GM23338 (cell line): ENCODE measurements around the gene FAM229B. TPM values are rescaled to one million over a fixed set of nuclear protein-coding genes. Genes with fewer than 3 reads are reported as not detected.

Source experiments
- ATAC-seq: fragments of 200-7000 bp; cut with Tn5 transposase; 3 replicates; pipeline ENCODE4 v1.9.1; 2020
- DNase-seq: peaks from one replicate; pipeline ENCODE4 v3.0.0-alpha.2; 2015; ENCODE audit warnings: low spot score
- H2AFZ ChIP-seq: fragments of 200-600 bp; sonication (generic); 2 replicates; pipeline ENCODE4 v1.8.0; 2016; ENCODE audit warnings: antibody characterized with exemption, mild to moderate bottlenecking, moderate library complexity
- H3F3A ChIP-seq: fragments of 200-600 bp; sonication (generic); replicated peaks from 2 replicates; pipeline ENCODE4 v1.8.0; 2017; ENCODE audit warnings: antibody characterized with exemption, mixed run types, low read depth
- H3K27ac ChIP-seq: fragments of 200-600 bp; sonication (generic); 2 replicates; pipeline ENCODE4 v1.6.1; 2016; ENCODE audit warnings: low read depth
- H3K27me3 ChIP-seq: fragments of 200-600 bp; sonication (generic); 2 replicates; pipeline ENCODE4 v1.8.0; 2016; ENCODE audit warnings: mild to moderate bottlenecking, mixed run types, moderate library complexity; ENCODE audit not compliant: insufficient read depth
- H3K36me3 ChIP-seq: fragments of 200-600 bp; sonication (generic); 2 replicates; pipeline ENCODE4 v1.8.0; 2016; ENCODE audit warnings: mild to moderate bottlenecking; ENCODE audit not compliant: insufficient read depth
- H3K4me1 ChIP-seq: fragments of 200-600 bp; sonication (generic); 2 replicates; pipeline ENCODE4 v1.8.0; 2016; ENCODE audit warnings: mild to moderate bottlenecking, moderate library complexity; ENCODE audit not compliant: insufficient read depth
- H3K4me2 ChIP-seq: fragments of 200-600 bp; sonication (generic); 2 replicates; pipeline ENCODE4 v1.7.1; 2017; ENCODE audit warnings: mixed run types
- H3K4me3 ChIP-seq: fragments of 200-600 bp; sonication (generic); 2 replicates; pipeline ENCODE4 v1.6.1; 2016; ENCODE audit warnings: mixed run types
- H3K79me2 ChIP-seq: fragments of 200-600 bp; sonication (generic); replicated peaks from 2 replicates; pipeline ENCODE4 v1.8.0; 2017; ENCODE audit warnings: mild to moderate bottlenecking; ENCODE audit not compliant: insufficient read depth
- H3K9me2 ChIP-seq: fragments of 200-600 bp; sonication (generic); 2 replicates; pipeline ENCODE4 v1.8.0; 2017; ENCODE audit not compliant: insufficient read depth
- H4K20me1 ChIP-seq: fragments of 200-600 bp; sonication (generic); replicated peaks from 2 replicates; pipeline ENCODE4 v1.8.0; 2017; ENCODE audit warnings: mild to moderate bottlenecking; ENCODE audit not compliant: insufficient read depth
- H3K27ac Mint-ChIP-seq: 2 replicates; pipeline ENCODE4 v1.8.0; 2020; ENCODE audit warnings: inconsistent platforms, mild to moderate bottlenecking, moderate library complexity, mixed read lengths
- H3K27me3 Mint-ChIP-seq: 3 replicates; pipeline ENCODE4 v1.8.0; 2022; ENCODE audit warnings: low read depth, mild to moderate bottlenecking, moderate library complexity, mixed read lengths, inconsistent platforms; ENCODE audit not compliant: insufficient read depth, poor library complexity
- H3K36me3 Mint-ChIP-seq: 3 replicates; pipeline ENCODE4 v1.8.0; 2021; ENCODE audit warnings: low read depth, mild to moderate bottlenecking, inconsistent platforms, moderate library complexity, mixed read lengths
- H3K4me1 Mint-ChIP-seq: 3 replicates; pipeline ENCODE4 v1.8.0; 2020; ENCODE audit warnings: mild to moderate bottlenecking, inconsistent platforms, mixed read lengths
- H3K4me3 Mint-ChIP-seq: 3 replicates; pipeline ENCODE4 v1.8.0; 2021; ENCODE audit warnings: moderate library complexity, mild to moderate bottlenecking, inconsistent platforms, mixed read lengths
- H3K9me3 Mint-ChIP-seq: 3 replicates; pipeline ENCODE4 v1.8.0; 2020; ENCODE audit warnings: moderate library complexity, mild to moderate bottlenecking, inconsistent platforms, mixed read lengths
- EZH2 ChIP-seq: fragments of 200-600 bp; sonication (generic); IDR thresholded peaks from one replicate; pipeline ENCODE4 v1.8.0; 2017; ENCODE audit warnings: antibody characterized with exemption, mild to moderate bottlenecking, low read depth; ENCODE audit not compliant: unreplicated experiment
- POLR2AphosphoS5 ChIP-seq: IDR thresholded peaks from 2 replicates; pipeline ENCODE4 v1.6.1; 2016; ENCODE audit warnings: antibody characterized with exemption, low read depth
- STAT1 ChIP-seq: IDR thresholded peaks from one replicate; pipeline ENCODE4 v1.6.1; 2016; ENCODE audit warnings: antibody characterized with exemption; ENCODE audit not compliant: unreplicated experiment
- ZNF114 ChIP-seq: fragments of 250-450 bp; sonication (Bioruptor Pico); IDR thresholded peaks from 2 replicates; pipeline ENCODE4 v1.5.0; 2020; ENCODE audit warnings: mild to moderate bottlenecking, moderate library complexity
- ZNF331 ChIP-seq: fragments of 250-450 bp; sonication (Bioruptor Pico); IDR thresholded peaks from 2 replicates; pipeline ENCODE4 v1.5.0; 2020; ENCODE audit warnings: low read depth, mild to moderate bottlenecking, moderate library complexity
- ZNF462 ChIP-seq: fragments of 250-450 bp; sonication (Bioruptor Pico); IDR thresholded peaks from 2 replicates; pipeline ENCODE4 v1.5.0; 2020; ENCODE audit warnings: mild to moderate bottlenecking, moderate library complexity
- polyA plus RNA-seq: library from polyadenylated mRNA; unstranded; fragments of >200 nt; fragmentation: Nextera tagmentation; extraction: Ambion mirVana; gene quantifications from 2 replicates; pipeline ENCODE4 v1.2.1, GENCODE V29; 2016
- total RNA-seq: library from RNA; depleted of rRNA; stranded (reverse); fragments of >200 nt; shearing (Covaris generic); gene quantifications from 2 replicates; pipeline ENCODE4 v1.2.3, GENCODE V29; 2014
- TF ChIP-seq, protein P1 (sequence below), 2 experiments: fragments of 200-600 bp in 1 of 2; sonication (generic) in 1 of 2; conservative IDR thresholded peaks; 2 replicates each; pipeline versions ENCODE4 v1.5.1 to v1.6.1; 2016 to 2017; ENCODE audit warnings: antibody characterized with exemption in 2 of 2, low read depth in 2 of 2, mild to moderate bottlenecking in 2 of 2, moderate library complexity in 1 of 2
- TF ChIP-seq, protein P2 (sequence below): IDR thresholded peaks from 2 replicates; pipeline ENCODE4 v1.6.1; 2016; ENCODE audit warnings: antibody characterized with exemption
- TF ChIP-seq, protein P3 (sequence below): IDR thresholded peaks from one replicate; pipeline ENCODE4 v1.6.1; 2018; ENCODE audit warnings: antibody characterized with exemption; ENCODE audit not compliant: unreplicated experiment

The FAM229B gene
- total and polyA plus RNA-seq, 2 experiments from 2014 or later, result 4.4 to 32.9 TPM

- no peaks in the 10 kb centered on the region for H3K36me3 Mint-ChIP-seq
- Histone ChIP-seq H3K79me2 (no peaks in the 10 kb centered on the region), H3K4me1 (no peaks in the 10 kb centered on the region), H3K9me2 (no peaks in the 10 kb centered on the region), H2AFZ (no peak overlapping the region), H3K4me2 (no peak overlapping the region), H3F3A (no peaks in the 10 kb centered on the region), H3K27ac (no peak overlapping the region), H3K4me3 (no peak overlapping the region), H3K36me3 (no peaks in the 10 kb centered on the region), H4K20me1 (no peaks in the 10 kb centered on the region), H3K27me3 (no peaks in the 10 kb centered on the region)
- no peaks in the 10 kb centered on the region for H3K9me3 Mint-ChIP-seq
- DNase-seq (no peak), ATAC-seq (no peak)
- no peaks in the 10 kb centered on the region for H3K27me3 Mint-ChIP-seq
- TF ChIP-seq, protein P1, sequence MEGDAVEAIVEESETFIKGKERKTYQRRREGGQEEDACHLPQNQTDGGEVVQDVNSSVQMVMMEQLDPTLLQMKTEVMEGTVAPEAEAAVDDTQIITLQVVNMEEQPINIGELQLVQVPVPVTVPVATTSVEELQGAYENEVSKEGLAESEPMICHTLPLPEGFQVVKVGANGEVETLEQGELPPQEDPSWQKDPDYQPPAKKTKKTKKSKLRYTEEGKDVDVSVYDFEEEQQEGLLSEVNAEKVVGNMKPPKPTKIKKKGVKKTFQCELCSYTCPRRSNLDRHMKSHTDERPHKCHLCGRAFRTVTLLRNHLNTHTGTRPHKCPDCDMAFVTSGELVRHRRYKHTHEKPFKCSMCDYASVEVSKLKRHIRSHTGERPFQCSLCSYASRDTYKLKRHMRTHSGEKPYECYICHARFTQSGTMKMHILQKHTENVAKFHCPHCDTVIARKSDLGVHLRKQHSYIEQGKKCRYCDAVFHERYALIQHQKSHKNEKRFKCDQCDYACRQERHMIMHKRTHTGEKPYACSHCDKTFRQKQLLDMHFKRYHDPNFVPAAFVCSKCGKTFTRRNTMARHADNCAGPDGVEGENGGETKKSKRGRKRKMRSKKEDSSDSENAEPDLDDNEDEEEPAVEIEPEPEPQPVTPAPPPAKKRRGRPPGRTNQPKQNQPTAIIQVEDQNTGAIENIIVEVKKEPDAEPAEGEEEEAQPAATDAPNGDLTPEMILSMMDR (conservative IDR thresholded peaks at IDR 0.05; ENCODE audit: low read depth in 2 of 2), result no peak
- TF ChIP-seq STAT1 (no peak), ZNF462 (CRISPR knock-in tag) (no peak), ZNF114 (CRISPR knock-in tag) (no peak), POLR2AphosphoS5 (no peak), EZH2 (no peak), ZNF331 (no peak)
- TF ChIP-seq, protein P2, sequence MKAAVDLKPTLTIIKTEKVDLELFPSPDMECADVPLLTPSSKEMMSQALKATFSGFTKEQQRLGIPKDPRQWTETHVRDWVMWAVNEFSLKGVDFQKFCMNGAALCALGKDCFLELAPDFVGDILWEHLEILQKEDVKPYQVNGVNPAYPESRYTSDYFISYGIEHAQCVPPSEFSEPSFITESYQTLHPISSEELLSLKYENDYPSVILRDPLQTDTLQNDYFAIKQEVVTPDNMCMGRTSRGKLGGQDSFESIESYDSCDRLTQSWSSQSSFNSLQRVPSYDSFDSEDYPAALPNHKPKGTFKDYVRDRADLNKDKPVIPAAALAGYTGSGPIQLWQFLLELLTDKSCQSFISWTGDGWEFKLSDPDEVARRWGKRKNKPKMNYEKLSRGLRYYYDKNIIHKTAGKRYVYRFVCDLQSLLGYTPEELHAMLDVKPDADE, result no peak
- TF ChIP-seq, protein P3, sequence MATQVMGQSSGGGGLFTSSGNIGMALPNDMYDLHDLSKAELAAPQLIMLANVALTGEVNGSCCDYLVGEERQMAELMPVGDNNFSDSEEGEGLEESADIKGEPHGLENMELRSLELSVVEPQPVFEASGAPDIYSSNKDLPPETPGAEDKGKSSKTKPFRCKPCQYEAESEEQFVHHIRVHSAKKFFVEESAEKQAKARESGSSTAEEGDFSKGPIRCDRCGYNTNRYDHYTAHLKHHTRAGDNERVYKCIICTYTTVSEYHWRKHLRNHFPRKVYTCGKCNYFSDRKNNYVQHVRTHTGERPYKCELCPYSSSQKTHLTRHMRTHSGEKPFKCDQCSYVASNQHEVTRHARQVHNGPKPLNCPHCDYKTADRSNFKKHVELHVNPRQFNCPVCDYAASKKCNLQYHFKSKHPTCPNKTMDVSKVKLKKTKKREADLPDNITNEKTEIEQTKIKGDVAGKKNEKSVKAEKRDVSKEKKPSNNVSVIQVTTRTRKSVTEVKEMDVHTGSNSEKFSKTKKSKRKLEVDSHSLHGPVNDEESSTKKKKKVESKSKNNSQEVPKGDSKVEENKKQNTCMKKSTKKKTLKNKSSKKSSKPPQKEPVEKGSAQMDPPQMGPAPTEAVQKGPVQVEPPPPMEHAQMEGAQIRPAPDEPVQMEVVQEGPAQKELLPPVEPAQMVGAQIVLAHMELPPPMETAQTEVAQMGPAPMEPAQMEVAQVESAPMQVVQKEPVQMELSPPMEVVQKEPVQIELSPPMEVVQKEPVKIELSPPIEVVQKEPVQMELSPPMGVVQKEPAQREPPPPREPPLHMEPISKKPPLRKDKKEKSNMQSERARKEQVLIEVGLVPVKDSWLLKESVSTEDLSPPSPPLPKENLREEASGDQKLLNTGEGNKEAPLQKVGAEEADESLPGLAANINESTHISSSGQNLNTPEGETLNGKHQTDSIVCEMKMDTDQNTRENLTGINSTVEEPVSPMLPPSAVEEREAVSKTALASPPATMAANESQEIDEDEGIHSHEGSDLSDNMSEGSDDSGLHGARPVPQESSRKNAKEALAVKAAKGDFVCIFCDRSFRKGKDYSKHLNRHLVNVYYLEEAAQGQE, result no peak
- H3K4me1 Mint-ChIP-seq, result no peaks in the 10 kb centered on the region; the same call in 2 of the 3 replicates
- H3K27ac Mint-ChIP-seq, result no peak overlapping the region
- H3K4me3 Mint-ChIP-seq, result no peak overlapping the region
These were observed 61.8 kb downstream of the FAM229B start for GRCh38 chr6:112149236-112149635.
